PFSK-1 (cell line): ENCODE measurements around the gene MAP3K21.

Source experiments
- TAF1 ChIP-seq: IDR thresholded peaks from 2 replicates; pipeline ENCODE4 v1.6.1; 2012; ENCODE audit warnings: low read length, control low read depth, borderline replicate concordance; ENCODE audit not compliant: insufficient read depth
- TF ChIP-seq, protein P1 (sequence below), 2 experiments: IDR thresholded peaks; 2 replicates each; pipeline versions ENCODE4 v1.6.1 to v1.8.0; 2011 to 2012; ENCODE audit warnings: low read depth in 2 of 2, low read length in 2 of 2, control low read depth in 1 of 2, inconsistent platforms in 1 of 2, mild to moderate bottlenecking in 1 of 2, moderate library complexity in 1 of 2; ENCODE audit not compliant: insufficient read depth in 1 of 2

GRCh38 chr1:233315718-233316301 is 11.7 kb upstream of the MAP3K21 start:
- TF ChIP-seq, protein P1, sequence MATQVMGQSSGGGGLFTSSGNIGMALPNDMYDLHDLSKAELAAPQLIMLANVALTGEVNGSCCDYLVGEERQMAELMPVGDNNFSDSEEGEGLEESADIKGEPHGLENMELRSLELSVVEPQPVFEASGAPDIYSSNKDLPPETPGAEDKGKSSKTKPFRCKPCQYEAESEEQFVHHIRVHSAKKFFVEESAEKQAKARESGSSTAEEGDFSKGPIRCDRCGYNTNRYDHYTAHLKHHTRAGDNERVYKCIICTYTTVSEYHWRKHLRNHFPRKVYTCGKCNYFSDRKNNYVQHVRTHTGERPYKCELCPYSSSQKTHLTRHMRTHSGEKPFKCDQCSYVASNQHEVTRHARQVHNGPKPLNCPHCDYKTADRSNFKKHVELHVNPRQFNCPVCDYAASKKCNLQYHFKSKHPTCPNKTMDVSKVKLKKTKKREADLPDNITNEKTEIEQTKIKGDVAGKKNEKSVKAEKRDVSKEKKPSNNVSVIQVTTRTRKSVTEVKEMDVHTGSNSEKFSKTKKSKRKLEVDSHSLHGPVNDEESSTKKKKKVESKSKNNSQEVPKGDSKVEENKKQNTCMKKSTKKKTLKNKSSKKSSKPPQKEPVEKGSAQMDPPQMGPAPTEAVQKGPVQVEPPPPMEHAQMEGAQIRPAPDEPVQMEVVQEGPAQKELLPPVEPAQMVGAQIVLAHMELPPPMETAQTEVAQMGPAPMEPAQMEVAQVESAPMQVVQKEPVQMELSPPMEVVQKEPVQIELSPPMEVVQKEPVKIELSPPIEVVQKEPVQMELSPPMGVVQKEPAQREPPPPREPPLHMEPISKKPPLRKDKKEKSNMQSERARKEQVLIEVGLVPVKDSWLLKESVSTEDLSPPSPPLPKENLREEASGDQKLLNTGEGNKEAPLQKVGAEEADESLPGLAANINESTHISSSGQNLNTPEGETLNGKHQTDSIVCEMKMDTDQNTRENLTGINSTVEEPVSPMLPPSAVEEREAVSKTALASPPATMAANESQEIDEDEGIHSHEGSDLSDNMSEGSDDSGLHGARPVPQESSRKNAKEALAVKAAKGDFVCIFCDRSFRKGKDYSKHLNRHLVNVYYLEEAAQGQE (IDR thresholded peaks at IDR 0.05; ENCODE audit: insufficient read depth in 1 of 2, low read depth in 2 of 2, low read length in 2 of 2): no peak
- TF ChIP-seq TAF1: no peak
